Cardiac fibroblast (primary cell): ENCODE results near the gene PTH2.
"Not testable (repeated sequence)": the region's sequence is repeated elsewhere in the genome, so short reads cannot be mapped to it uniquely, and the experiment has no call there.

Experiments
- DNase-seq, 2 donors: peaks; one replicate each; pipeline versions ENCODE4 v3.0.0 to v3.0.0-alpha.2; 2010; ENCODE audit warnings: low read depth in 2 of 2
- H3K4me3 ChIP-seq, 2 donors: replicated peaks in 1 of 2; 1 replicate in 1 of 2; 2 replicates in 1 of 2; pipeline ENCODE4 v1.5.1; 2011; ENCODE audit warnings: low read depth in 2 of 2, low read length in 2 of 2, mild to moderate bottlenecking in 2 of 2, moderate library complexity in 1 of 2
- CTCF ChIP-seq: IDR thresholded peaks from one replicate; pipeline ENCODE4 v1.5.1; 2011; ENCODE audit warnings: low read depth, mild to moderate bottlenecking, low read length, inconsistent platforms

The PTH2 gene

GRCh38 chr19:49465371-49465770 is 42.1 kb upstream of the PTH2 start:
- TF ChIP-seq CTCF, result no peak
- no peak overlapping the region for H3K4me3 ChIP-seq
- DNase-seq, result no peak

GRCh38 chr19:49463960-49464740 is 40.9 kb upstream of the PTH2 start:
- TF ChIP-seq CTCF, result no peak

GRCh38 chr19:49462492-49462891 is 39.3 kb upstream of the PTH2 start:
- no peak for DNase-seq
- TF ChIP-seq CTCF, result no peak
- no peak overlapping the region for H3K4me3 ChIP-seq

More at GRCh38 chr19:49463960-49464740, 40.9 kb upstream of the PTH2 start:
- H3K4me3 ChIP-seq, result no peak overlapping the region
- DNase-seq, result no peak

- no peak overlapping the region for H3K4me3 ChIP-seq
- no peak for DNase-seq
- no peak for TF ChIP-seq CTCF
Measured at GRCh38 chr19:49461656-49462055, 38.4 kb upstream of the PTH2 start.

GRCh38 chr19:49461130-49461529 is 37.9 kb upstream of the PTH2 start:
- not testable (repeated sequence) for DNase-seq, H3K4me3 ChIP-seq

- TF ChIP-seq CTCF, result no peak
- no peak for DNase-seq
- H3K4me3 ChIP-seq, result no peak overlapping the region
Measured at GRCh38 chr19:49459388-49459787, 36.1 kb upstream of the PTH2 start.

GRCh38 chr19:49458567-49458903 is 35.3 kb upstream of the PTH2 start:
- no peak for DNase-seq
- no peak overlapping the region for H3K4me3 ChIP-seq
- TF ChIP-seq CTCF, result no peak
